G401 (cell line): ENCODE data around the gene TTLL12. TPM values are rescaled to one million over a fixed set of nuclear protein-coding genes. Genes with fewer than 3 reads are reported as not detected.

Experiments used
- DNase-seq: peaks from one replicate; pipeline ENCODE4 v3.0.0-alpha.2; 2015; ENCODE audit warnings: low spot score
- in situ Hi-C: cut with HindIII; loops from 2 replicates; pipeline ENCODE4 v1.10.0; 2016; ENCODE audit warnings: low sequenced_read_pairs, mixed read lengths
- total RNA-seq: library from RNA; depleted of rRNA; stranded (reverse); fragments of >200 nt; shearing (Covaris generic); gene quantifications from 2 replicates; pipeline ENCODE4 v1.2.3, GENCODE V29; 2014; rRNA removed

Gene TTLL12
- 80.9 and 97.9 TPM in 2 replicates for total RNA-seq

DNA sequence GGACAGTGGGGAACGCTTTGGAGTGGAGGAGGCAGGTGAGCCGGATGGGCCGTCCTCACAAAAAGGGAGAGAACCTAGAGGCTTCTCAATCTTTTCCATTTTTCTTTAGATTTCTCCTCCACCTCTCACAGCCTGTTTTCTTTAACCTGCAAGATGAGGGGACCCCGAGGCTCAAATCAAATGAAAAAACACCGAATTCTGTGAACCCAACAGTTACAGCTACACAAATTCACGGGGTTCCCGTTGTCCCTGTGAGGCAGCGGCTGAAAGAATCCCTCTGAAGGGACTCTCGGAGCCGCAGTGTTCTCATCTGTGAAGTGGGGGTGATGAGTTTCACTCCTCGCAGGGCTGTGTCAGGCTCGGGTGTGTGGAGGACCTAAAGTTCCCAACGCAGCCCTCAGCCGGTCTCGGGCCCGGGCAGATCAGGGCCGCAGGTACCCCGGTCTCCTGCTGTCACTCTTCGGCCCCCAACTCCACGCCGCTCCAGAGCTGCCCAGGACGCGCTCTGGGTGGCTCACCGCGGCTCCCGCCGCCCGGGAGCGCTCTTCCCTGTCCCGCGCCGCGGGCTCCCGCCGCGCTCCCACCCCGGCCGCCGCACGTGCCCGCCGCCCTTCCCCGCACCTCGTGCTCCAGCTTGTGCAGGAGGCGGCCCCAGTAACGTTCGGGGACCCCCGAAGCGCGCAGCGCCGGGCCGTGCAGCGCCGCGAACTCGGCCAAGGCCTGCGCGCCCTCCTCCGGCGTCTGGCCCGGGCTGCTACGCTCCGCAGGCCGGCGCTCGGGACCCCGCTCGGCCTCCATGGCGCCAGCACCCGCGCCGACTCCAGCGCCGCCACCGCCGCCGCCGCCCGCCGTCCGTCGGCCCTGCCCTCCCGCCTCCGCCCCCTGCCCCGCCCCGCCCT, at the start of gene TTLL12:
Gene TTLL12 (minus strand): TSS at position 863 of the 899 bp plus-strand sequence. CDS start 65 bp downstream, at position 798.
- peak; percentile 43 for DNase-seq
- in situ Hi-C loops: no loop called here

DNA sequence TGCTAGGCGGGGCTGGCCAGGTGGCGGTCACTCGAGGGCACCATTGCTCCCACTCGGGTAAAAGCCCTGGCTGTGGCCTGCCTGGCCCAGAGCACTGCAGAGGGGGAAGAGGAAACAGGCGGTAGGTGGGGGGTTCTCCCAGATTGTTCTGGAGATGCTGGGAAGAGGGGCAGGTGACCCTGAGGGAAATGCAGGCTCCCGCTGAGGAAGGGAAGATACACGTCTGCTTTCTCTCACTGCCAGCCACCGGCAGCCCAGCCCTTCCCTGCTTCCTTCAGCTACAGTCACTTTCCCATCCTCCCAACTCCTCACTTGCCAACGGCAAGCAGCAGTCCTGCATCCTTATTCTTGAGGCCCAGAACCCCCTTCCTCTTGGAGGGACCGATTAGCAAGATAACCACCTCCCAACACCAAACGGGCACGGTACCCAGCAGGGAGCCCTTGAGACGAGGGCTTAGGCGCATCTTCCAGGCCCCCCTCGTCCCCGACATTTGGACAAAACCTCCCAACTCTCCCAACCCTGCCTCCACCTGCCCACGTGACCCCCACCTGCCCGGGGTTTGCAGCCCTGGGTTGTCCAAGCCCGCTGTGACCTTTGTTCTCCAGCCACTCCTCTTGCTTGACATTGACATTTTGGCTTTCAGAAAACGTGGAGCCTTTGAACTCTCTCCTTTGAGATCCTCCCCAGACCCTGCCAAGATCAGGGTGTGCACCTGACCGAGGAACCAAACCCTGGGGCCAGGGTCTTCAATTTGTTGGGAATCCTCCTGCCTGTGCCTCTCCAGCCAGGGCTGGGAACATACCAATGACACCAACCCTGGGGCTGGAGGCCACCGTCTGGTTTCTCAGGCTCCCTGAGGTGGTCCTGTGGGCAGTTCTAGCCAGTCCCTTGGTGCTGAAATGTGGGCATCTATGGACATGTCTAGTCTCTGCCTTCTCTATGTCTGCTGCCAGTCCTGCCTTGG, 48.8 kb upstream of the TTLL12 start:
- DNase-seq: no peak
- in situ Hi-C loops: no loop called here

DNA sequence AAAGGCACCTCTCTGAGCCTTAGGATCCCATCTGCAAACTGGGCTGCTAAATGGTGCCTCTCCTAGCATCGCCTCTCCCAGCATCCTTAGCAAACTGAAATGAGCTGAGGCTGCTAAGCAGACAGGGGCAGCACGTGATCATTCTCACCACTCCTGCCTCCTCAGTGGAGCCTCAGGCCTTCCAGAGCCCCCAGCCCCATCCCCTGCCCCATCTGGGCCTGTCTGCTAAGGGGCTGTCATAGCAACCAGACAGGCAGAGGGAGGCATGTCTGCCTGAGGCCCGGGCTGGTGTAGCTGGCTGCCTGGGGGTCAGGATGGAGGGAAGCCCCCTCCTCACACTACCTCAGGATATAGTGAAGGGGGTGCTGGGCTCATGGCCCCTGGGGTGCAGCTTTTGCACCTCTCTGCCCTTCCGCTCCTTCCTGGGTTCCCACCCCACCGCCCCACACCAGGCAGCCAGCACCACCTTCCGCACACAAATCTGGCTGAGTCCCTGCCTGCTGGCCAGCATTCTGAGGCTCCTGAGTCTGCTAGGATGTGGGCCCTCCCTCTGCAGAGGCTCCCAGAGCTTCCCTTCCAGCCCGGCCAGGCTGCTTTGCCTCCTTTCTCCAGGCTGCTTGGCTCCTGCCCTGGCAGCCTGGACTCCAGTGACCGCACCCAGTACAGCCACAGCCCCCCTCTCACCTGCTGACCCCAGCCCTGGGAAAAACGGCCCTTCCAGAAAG, 47.5 kb upstream of the TTLL12 start:
- DNase-seq: no peak
- in situ Hi-C loops: no loop called here

DNA sequence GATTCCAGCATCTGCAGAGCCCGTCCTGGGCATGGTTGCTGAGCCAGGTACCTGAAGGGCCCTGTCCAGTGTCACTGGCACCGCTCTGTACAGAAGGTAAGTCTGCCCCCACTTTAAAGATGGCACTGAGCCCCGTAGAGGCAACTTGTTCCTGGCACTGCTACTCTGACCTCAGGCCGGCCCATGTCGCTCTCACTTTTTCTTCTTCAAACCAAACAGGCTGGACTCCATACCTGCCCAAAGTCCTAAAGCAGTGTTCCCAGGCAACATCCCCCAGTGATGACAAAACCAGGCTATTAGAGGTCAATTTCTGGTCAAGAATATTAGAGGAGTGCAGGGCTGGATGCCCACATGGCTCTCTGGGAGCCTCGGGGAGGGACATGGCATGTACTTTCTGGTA, 46.6 kb upstream of the TTLL12 start:
- in situ Hi-C loops: no loop called here

DNA sequence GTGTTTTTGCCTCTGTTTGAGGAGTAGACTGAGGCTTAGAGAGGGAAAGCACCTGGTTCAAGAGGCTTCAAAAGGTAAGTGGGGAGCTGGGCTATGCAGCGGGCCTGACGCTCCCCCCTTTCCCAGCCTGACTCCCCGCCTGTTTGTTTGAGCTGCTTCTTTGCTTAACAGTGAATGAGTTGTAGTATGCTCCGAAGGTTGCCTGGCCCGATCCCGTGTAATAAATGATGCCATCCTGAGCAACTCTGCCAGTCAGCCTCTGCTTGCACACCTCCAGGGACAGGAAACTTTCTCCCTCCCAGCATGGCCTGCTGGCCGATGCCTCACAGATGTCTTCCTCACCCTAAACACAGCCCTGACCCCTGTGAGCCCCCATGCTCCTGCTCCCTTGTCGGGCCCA, 45.5 kb upstream of the TTLL12 start:
- no peak for DNase-seq
- in situ Hi-C loops: no loop called here

More for the DNA sequence above, 46.6 kb upstream of the TTLL12 start:
- DNase-seq: no peak

DNA sequence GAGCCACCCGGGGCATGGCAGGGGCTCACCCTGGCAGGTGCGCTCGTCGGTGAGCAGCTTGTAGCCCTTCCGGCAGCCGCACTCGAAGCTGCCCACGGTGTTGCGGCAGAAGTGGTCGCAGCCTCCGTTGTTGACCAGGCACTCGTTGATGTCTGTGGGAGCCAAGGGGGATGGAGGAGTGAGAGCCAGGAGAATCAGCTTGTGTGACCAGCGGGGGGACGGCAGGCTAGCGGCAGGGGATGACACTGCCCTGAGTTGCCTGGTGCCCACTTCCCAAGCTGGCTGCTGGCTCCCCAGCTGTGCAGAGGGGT, 44.7 kb upstream of the TTLL12 start:
- no peak for DNase-seq
- in situ Hi-C loops: no loop called here

DNA sequence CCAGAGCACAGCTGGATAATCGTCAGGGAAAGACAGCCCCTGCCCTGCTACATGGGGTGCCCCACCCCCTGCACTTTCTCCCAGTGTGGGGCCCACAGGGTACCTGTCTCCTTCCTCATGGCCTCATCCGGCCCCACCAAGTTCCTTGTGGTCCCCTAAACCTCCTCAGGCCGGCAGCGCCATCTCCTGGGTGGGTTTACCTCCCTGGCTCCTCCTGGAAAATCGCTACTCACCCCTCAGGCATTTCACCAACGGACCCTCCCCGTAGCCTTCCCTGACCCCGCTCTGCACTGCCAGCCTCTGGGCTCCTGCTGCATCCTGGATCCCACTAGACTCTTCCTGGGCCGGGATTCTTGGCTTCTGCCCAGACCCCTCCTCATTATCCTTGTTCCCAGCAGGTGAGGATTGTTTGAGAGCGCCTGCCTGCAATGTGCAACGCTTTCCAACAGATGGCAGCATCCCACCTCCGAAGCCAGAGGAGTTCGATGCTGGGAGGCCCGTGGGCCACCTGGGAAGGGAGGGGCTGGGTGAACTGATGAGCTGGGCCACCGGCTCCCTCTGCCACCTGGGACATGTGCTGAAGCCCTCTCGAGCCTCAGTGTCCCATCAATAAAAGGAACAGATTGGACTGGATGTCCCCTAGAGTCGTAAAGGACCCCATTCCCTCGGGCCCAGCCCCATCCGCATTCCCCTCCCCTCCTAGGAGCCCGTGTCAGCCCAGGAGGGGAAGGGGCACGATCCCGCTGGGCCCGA, 44.2 kb upstream of the TTLL12 start:
- in situ Hi-C loops: no loop called here
- DNase-seq: peak; percentile 70

DNA sequence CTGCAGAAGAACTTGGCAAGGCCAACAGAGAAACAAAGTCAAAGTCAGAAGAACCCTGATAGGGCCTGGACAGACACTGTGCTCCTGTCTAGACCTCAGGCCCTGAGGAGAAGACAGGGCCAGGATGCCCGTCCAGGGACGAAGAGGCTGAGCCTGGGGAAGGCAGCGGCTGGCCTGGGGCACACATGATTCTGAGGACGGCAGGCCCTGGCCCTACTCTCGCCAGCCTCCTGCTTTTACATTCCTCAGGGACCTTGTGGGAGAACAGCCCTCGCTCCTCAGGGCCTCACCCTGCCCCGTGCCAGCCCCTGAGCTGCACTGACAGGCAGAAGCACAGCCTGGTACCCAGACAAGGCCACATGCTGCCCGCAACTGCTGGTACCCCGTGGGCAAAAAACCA, 43.6 kb upstream of the TTLL12 start:
- no peak for DNase-seq
- in situ Hi-C loops: no loop called here

DNA sequence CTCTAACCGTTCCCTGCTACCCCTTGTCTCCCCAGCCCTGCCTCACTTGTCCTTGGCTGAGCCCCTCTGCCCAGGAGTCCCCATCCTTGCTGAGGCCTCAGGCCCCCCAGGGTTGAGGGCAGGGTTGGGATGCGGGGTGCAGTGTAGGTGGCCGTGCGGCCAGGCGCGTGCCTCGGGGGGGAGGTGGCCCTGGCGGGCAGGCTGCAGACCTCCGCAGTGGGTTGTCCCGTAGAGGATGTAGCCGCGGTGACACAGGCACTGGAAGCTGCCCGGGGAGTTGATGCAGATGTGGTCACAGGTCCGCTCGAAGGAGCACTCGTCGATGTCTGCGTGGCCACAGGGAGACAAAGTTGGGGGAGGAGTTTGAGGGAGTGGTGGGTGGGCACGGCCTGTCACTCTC, 41.9 kb upstream of the TTLL12 start:
- in situ Hi-C loops: no loop called here
- DNase-seq: no peak

DNA sequence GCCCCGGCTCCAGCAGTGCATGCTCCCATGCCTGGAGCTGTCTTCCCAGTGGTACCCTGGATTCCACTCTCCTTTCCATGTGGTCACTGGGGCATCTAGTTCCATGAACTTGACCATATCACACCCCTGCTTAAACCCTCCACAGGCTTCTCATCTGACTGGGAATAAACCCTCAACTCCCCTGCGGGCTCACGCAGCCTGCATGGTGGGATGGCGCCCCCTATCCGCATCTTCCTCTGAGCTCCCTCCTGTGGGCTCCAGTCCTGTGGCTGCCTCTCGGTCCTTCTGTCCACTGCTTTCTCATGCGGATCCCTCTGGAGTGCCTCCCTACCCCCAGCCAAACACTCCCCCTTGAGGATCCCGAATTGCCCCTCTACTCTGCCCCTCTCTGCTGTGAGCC, 41.4 kb upstream of the TTLL12 start:
- in situ Hi-C loops: no loop called here

DNA sequence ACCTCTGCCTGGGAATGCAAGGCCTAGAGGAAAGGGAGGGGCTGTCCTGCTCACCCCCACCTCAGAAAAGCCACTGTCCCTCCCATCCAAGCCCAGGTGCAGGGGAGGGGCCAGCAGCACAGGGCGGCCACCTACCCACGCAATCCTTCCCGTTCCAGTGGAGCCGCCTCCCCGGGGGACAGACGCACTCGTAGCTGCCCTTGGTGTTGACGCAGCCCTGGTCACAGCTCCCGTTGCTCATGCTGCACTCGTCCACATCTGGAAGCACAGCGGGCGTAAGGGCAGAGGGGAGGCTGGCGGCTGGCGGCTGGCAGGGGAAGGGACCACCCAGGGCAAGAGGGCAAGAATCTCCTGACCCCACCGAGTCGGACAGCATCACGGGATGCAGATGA, 40.3 kb upstream of the TTLL12 start:
- DNase-seq: no peak
- in situ Hi-C loops: no loop called here

More for the DNA sequence above, 41.4 kb upstream of the TTLL12 start:
- DNase-seq: no peak

DNA sequence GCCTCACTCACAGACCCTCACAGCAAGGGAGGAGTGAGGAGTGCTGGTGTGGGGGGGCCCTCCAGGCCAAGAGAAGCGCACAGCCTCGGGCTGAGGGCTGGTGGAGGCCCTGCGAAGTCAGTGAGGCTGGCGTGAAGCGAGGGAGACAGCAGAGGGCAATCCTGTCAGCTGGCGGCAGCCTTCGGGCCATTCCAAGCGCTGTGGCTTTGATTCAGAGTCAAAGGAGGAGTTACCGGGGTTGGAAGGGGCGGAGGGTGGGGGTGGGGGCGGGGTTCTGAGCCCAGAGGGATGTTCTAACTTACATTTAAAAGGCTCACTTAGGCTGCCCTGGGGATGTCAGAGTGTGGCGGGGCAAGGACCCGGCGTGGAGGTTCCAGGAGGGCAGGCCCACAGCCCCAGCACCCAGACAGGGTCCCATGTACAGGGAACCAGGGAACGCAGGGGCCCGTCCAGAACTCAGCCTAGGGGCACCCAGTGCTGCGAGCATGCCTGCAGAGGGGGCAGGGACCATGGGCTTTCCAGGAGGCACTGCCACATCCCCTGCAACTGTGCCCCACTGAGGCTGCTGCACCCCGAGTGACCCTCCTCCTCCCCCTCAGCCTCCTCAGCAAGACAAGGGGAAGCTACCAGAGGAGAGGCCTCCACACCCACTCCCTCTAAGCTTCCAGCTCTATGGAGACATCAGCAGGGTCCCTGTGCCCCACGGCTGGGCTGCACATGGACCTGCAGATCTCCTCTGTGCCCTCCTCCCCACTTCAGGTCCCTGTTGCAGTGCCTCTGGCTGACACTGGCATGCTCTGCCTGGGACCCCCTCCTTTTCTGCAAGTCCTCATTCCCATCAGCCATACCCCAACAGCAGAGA, 39.7 kb upstream of the TTLL12 start:
- in situ Hi-C loops: no loop called here
- no peak for DNase-seq

DNA sequence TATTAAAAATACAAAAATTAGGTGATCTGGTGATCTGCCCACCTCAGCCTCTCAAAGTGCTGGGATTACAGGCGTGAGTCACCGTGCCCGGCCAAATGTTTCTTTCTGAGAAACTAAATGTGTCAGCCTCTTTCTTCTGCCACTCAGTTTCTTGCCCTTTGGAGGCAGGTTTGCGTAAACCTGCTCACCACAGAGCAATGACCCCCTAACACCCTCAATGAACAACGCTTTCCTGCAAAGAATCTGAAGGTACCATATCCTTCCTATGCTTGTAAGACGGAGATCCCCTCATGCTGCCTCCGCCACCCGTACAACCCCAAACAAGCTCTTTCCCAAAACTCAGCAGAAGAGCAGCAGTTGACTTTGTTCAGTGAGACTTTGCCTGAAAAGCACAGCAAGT, 38.7 kb upstream of the TTLL12 start:
- in situ Hi-C loops: no loop called here
- no peak for DNase-seq

DNA sequence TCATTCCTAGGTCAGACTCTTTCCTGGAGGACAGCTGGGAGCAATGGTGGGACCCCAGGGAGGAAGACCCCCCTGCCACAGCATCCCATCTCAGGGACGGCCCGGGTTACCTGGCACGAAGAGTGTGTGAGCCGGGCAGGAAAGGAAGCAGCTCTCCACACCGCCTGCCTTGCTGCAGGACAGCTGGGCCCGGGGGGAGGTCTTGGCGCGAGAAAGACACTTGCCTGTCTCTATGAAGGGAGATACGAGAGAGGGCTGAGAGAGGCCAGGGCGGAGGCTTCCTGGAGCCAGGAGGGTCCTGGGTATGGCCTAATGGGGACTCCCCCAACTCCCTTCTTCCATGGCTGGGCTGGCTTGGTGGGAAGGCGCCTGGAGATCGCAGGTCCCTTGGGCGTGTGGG, 36.1 kb upstream of the TTLL12 start:
- peak; percentile 71 for DNase-seq
- in situ Hi-C loops: no loop called here

DNA sequence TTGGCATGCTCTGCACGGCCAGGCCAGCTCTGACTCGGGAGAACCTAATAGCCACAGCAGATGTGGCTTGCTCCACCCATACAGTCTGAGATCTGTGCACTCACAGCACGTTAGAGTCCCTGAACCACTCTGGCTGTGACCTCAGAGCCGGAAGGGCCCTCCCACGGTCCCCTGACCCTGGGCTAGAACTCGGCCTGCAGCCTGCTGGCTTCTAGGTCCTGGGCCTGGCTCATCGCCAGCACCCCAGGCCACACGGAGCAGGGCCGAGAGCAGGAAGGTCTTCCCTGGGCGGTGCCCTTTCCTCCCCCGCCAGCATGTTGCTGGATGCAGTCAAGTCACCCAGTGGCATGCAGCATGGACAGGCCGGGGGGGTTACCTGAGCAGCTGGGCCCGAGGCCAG, 35.3 kb upstream of the TTLL12 start:
- no peak for DNase-seq
- in situ Hi-C loops: no loop called here

DNA sequence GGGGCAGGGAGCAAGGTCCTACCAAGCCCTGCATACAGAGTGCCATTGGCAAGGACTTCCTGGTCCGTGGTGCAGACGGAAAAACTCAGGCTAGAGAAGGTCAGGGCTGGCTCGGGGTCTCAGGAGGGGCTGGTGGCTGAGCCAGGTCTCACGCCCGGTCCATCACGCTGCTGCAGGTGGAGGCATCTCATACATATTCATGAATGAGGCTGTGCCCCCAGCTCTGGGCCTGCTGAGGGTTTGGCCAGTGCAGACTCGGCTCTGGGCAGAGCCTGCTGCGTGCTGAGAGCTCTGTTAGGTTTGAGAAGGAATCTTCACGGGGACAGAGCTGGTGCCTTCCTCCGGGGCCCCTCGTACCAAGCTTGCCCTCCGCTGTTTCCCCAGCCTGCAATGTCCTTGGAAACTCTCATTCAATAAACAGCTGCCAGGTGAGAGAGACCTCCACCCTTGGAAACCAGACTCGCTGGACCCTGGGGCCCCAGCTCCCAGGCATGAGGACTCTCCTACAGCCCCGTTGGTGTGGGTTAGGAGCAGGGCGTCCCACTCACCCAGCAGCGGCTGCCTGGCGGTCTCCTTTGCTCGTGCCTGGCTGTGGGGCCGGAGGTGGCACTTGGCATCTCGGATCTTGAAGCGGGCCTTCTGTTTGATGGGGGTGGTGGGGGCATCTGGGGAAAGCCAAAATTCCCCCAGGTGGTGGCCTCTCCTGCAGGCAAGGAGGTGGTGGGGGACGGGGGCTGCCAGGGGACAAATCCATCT, 33.9 kb upstream of the TTLL12 start:
- no peak for DNase-seq
- in situ Hi-C loops: no loop called here

DNA sequence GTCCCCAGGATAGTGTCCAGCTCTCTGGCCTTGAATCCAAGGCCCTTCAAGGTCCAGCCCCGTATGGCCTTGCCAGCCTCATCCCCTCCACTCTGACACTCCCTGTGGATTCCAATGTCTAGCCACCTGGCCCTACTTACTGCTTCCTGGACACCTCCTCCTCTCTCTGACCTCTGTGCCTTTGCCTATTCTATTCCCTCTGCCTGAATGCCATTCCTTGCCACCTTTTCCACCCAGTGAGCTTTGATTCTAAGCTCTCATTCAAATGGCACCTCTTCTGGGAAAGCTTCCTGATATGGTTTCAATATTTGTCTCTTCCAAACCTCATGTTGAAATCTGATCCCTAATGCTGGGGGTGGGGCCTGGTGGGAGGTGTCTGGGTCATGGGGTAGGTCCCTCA, 31.9 kb upstream of the TTLL12 start:
- DNase-seq: no peak
- in situ Hi-C loops: no loop called here
